ENCODE results near the gene EYA4.

GRCh38 chr6:133550026-133550425, 308.9 kb downstream of the EYA4 start:
- TF ChIP-seq, protein P1, sequence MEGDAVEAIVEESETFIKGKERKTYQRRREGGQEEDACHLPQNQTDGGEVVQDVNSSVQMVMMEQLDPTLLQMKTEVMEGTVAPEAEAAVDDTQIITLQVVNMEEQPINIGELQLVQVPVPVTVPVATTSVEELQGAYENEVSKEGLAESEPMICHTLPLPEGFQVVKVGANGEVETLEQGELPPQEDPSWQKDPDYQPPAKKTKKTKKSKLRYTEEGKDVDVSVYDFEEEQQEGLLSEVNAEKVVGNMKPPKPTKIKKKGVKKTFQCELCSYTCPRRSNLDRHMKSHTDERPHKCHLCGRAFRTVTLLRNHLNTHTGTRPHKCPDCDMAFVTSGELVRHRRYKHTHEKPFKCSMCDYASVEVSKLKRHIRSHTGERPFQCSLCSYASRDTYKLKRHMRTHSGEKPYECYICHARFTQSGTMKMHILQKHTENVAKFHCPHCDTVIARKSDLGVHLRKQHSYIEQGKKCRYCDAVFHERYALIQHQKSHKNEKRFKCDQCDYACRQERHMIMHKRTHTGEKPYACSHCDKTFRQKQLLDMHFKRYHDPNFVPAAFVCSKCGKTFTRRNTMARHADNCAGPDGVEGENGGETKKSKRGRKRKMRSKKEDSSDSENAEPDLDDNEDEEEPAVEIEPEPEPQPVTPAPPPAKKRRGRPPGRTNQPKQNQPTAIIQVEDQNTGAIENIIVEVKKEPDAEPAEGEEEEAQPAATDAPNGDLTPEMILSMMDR (IDR thresholded peaks at IDR 0.05) = no peak
- no peak for TF ChIP-seq ZFX (IDR thresholded peaks at IDR 0.05; ENCODE audit: borderline replicate concordance)

Data from 22Rv1 (cell line).